ENCODE measurements around the gene HNRNPA0.

HNRNPA0 gene

GRCh38 chr5:137712139-137712667 is 42.0 kb downstream of the HNRNPA0 start:
- no peak for DNase-seq (ENCODE audit: low read depth)
- no peak overlapping the region for H3K4me3 ChIP-seq (ENCODE audit: low read length)
- no peak for TF ChIP-seq CTCF (conservative IDR thresholded peaks at IDR 0.05; ENCODE audit: low read depth, low read length)

GRCh38 chr5:137710086-137710485 is 44.1 kb downstream of the HNRNPA0 start:
- DNase-seq (ENCODE audit: low read depth): no peak
- no peak overlapping the region for H3K4me3 ChIP-seq (ENCODE audit: low read length)
- no peak for TF ChIP-seq CTCF (conservative IDR thresholded peaks at IDR 0.05; ENCODE audit: low read depth, low read length)

GRCh38 chr5:137708796-137709559 is 45.2 kb downstream of the HNRNPA0 start:
- no peak for DNase-seq (ENCODE audit: low read depth)
- TF ChIP-seq CTCF (conservative IDR thresholded peaks at IDR 0.05; ENCODE audit: low read depth, low read length): no peak
- no peak overlapping the region for H3K4me3 ChIP-seq (ENCODE audit: low read length)

GRCh38 chr5:137708062-137708461 is 46.1 kb downstream of the HNRNPA0 start:
- H3K4me3 ChIP-seq (ENCODE audit: low read length): no peak overlapping the region
- no peak for DNase-seq (ENCODE audit: low read depth)
- no peak for TF ChIP-seq CTCF (conservative IDR thresholded peaks at IDR 0.05; ENCODE audit: low read depth, low read length)

- no peak for DNase-seq (ENCODE audit: low read depth)
- no peak overlapping the region for H3K4me3 ChIP-seq (ENCODE audit: low read length)
- no peak for TF ChIP-seq CTCF (conservative IDR thresholded peaks at IDR 0.05; ENCODE audit: low read depth, low read length)
Observed at GRCh38 chr5:137706841-137707240, 47.3 kb downstream of the HNRNPA0 start.

- no peak for DNase-seq (ENCODE audit: low read depth)
- H3K4me3 ChIP-seq (ENCODE audit: low read length): no peak overlapping the region
- no peak for TF ChIP-seq CTCF (conservative IDR thresholded peaks at IDR 0.05; ENCODE audit: low read depth, low read length)
Observed at GRCh38 chr5:137705106-137705505, 49.1 kb downstream of the HNRNPA0 start.

- no peak overlapping the region for H3K4me3 ChIP-seq (ENCODE audit: low read length)
- TF ChIP-seq CTCF (conservative IDR thresholded peaks at IDR 0.05; ENCODE audit: low read depth, low read length): no peak
- DNase-seq (ENCODE audit: low read depth): no peak
Observed at GRCh38 chr5:137703565-137703964, 50.6 kb downstream of the HNRNPA0 start.

Measured in retinal pigment epithelial cell (primary cell).